ENCODE measurements around the gene IZUMO1.

IZUMO1 gene

GRCh38 chr19:48716562-48717291, 30.0 kb downstream of the IZUMO1 start:
- no peak overlapping the region for H3K4me3 ChIP-seq (ENCODE audit: low read depth, low read length)
- TF ChIP-seq MYC (IDR thresholded peaks at IDR 0.05; ENCODE audit: low read depth, low read length) = no peak
- DNase-seq (ENCODE audit: low read depth) = no peak

- no peak for DNase-seq (ENCODE audit: low read depth)
Observed at GRCh38 chr19:48715681-48716171, 31.0 kb downstream of the IZUMO1 start.

GRCh38 chr19:48714759-48715675, 31.7 kb downstream of the IZUMO1 start:
- H3K4me3 ChIP-seq (ENCODE audit: low read depth, low read length) = peak overlapping the region; percentile 64
- TF ChIP-seq MYC (IDR thresholded peaks at IDR 0.05; ENCODE audit: low read depth, low read length) (peak; percentile 23; the same call in 1 of the 2 replicates), MAX (IDR thresholded peaks at IDR 0.05; ENCODE audit: low read depth, low read length) (0 out of 2 replicates have a peak, but pooled peaks have one; percentile 8), CTCF (IDR thresholded peaks at IDR 0.05; ENCODE audit: low read depth, low read length) (no peak)
- DNase-seq (ENCODE audit: low read depth) = no peak

More at GRCh38 chr19:48715681-48716171, 31.0 kb downstream of the IZUMO1 start:
- no peak overlapping the region for H3K4me3 ChIP-seq (ENCODE audit: low read depth, low read length)
- TF ChIP-seq POLR2A (IDR thresholded peaks at IDR 0.05; ENCODE audit: extremely low read depth, insufficient read length) (no peak), MAX (IDR thresholded peaks at IDR 0.05; ENCODE audit: low read depth, low read length) (no peak), CTCF (IDR thresholded peaks at IDR 0.05; ENCODE audit: low read depth, low read length) (no peak), MYC (IDR thresholded peaks at IDR 0.05; ENCODE audit: low read depth, low read length) (no peak)

- peak; percentile 100 for DNase-seq (ENCODE audit: low read depth)
- TF ChIP-seq POLR2A (IDR thresholded peaks at IDR 0.05; ENCODE audit: extremely low read depth, insufficient read length) (peak; percentile 63), CTCF (IDR thresholded peaks at IDR 0.05; ENCODE audit: low read depth, low read length) (peak; percentile 23), MAX (IDR thresholded peaks at IDR 0.05; ENCODE audit: low read depth, low read length) (peak; percentile 78), MYC (IDR thresholded peaks at IDR 0.05; ENCODE audit: low read depth, low read length) (peak; percentile 61; the same call in 1 of the 2 replicates)
Observed at GRCh38 chr19:48713864-48714755, 32.6 kb downstream of the IZUMO1 start.

GRCh38 chr19:48713041-48713863, 33.5 kb downstream of the IZUMO1 start:
- peak overlapping the region; percentile 63 for H3K4me3 ChIP-seq (ENCODE audit: low read depth, low read length)
- no peak for TF ChIP-seq MAX (IDR thresholded peaks at IDR 0.05; ENCODE audit: low read depth, low read length)
- TF ChIP-seq POLR2A (IDR thresholded peaks at IDR 0.05; ENCODE audit: extremely low read depth, insufficient read length) = no peak
- no peak for TF ChIP-seq MYC (IDR thresholded peaks at IDR 0.05; ENCODE audit: low read depth, low read length)
- TF ChIP-seq CTCF (IDR thresholded peaks at IDR 0.05; ENCODE audit: low read depth, low read length) = peak; percentile 32
- peak; percentile 60 for DNase-seq (ENCODE audit: low read depth)

More at GRCh38 chr19:48713864-48714755, 32.6 kb downstream of the IZUMO1 start:
- peak overlapping the region; percentile 64 for H3K4me3 ChIP-seq (ENCODE audit: low read depth, low read length)
